MCF 10A (cell line): ENCODE measurements around the gene SAMSN1. TPM values are rescaled to one million over a fixed set of nuclear protein-coding genes. Genes with fewer than 3 reads are reported as not detected.

Experiments used
- BruUV-seq: library from RNA; stranded (reverse); fragments of 400-500 nt; replicated peaks from 2 replicates; lab custom pipeline; 2021; lab: Mats Ljungman, UMichigan
- CTCF ChIA-PET: fragments of 300-600 bp; sonication (Branson Sonifier 250); formaldehyde crosslinking; extraction: SDS; loops from one replicate; lab custom pipeline; 2021; ENCODE audit warnings: antibody characterized with exemption, inconsistent platforms; lab: Yijun Ruan, JAX
- POLR2A ChIA-PET: fragments of 300-600, 350-650 bp; sonication (Branson Sonifier 250); formaldehyde crosslinking; extraction: SDS; loops from one replicate; lab custom pipeline; 2020; ENCODE audit warnings: antibody characterized with exemption, inconsistent platforms; lab: Yijun Ruan, JAX
- DNase-seq: peaks from one replicate; pipeline ENCODE4 v3.0.0-alpha.2; 2018; ENCODE audit not compliant: unreplicated experiment
- H3K27ac Mint-ChIP-seq: one replicate; pipeline ENCODE4 v1.8.0; 2022; ENCODE audit warnings: mild to moderate bottlenecking, low read depth, mixed read lengths; ENCODE audit not compliant: unreplicated experiment
- H3K27me3 Mint-ChIP-seq: one replicate; pipeline ENCODE4 v1.8.0; 2022; ENCODE audit warnings: mixed read lengths; ENCODE audit not compliant: insufficient read depth, unreplicated experiment
- H3K36me3 Mint-ChIP-seq: one replicate; pipeline ENCODE4 v1.8.0; 2022; ENCODE audit warnings: mild to moderate bottlenecking, moderate library complexity, mixed read lengths; ENCODE audit not compliant: insufficient read depth, unreplicated experiment
- H3K4me1 Mint-ChIP-seq: one replicate; pipeline ENCODE4 v1.8.0; 2022; ENCODE audit warnings: mixed read lengths; ENCODE audit not compliant: insufficient read depth, unreplicated experiment
- H3K4me3 Mint-ChIP-seq: one replicate; pipeline ENCODE4 v1.8.0; 2022; ENCODE audit warnings: mild to moderate bottlenecking, moderate library complexity, mixed read lengths; ENCODE audit not compliant: unreplicated experiment
- H3K9me3 Mint-ChIP-seq: one replicate; pipeline ENCODE4 v1.8.0; 2022; ENCODE audit warnings: mixed read lengths; ENCODE audit not compliant: unreplicated experiment
- intact Hi-C: fragments of 100-400 bp; cut with micrococcal nuclease; formaldehyde crosslinking; loops from 2 replicates; pipeline ENCODE4 v1.14.1; 2022
- total RNA-seq: library from RNA; stranded (reverse); gene quantifications from 2 replicates; pipeline ENCODE4 v1.2.3, GENCODE V29; 2022
- TF ChIP-seq, protein P1 (sequence below): fragments of 200-600 bp; IDR thresholded peaks from one replicate; pipeline ENCODE4 v1.8.0; 2022; ENCODE audit warnings: antibody characterized with exemption, mild to moderate bottlenecking; ENCODE audit not compliant: unreplicated experiment

The SAMSN1 gene
- total RNA-seq, 1 experiment from 2014 or later, result 2.3 TPM

DNA sequence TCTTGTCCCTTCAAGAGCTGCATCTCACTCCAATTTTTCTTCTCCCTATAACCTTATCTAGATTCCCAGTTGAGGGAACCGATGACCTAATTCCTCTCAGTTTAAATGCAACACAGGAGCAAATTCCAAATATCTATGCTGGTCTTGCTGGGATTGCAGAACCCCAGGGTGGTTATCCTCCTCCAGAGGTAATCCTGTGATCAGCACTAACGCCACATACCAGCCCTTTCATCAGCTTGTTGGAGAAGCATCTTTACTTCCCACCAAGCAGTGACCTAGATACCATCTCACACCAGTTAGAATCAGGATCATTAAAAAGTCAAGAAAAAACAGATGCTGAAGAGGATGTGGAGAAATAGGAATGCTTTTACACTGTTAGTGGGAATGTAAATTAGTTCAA, 52.4 kb downstream of the SAMSN1 start:
- H3K4me3 Mint-ChIP-seq, result no peak overlapping the region
- ChIA-PET POLR2A (interaction anchor here (0.7 kb wide), 1 partner anchor 672 kb away, joined by 3 read pairs; no protein-coding TSS in a partner anchor), CTCF (no interaction called here)
- intact Hi-C loops, result no loop called here
- H3K4me1 Mint-ChIP-seq, result no peaks in the 10 kb centered on the region
- no peaks in the 10 kb centered on the region for H3K27me3 Mint-ChIP-seq
- no peaks in the 10 kb centered on the region for H3K9me3 Mint-ChIP-seq
- H3K27ac Mint-ChIP-seq, result no peak overlapping the region
- TF ChIP-seq, protein P1, sequence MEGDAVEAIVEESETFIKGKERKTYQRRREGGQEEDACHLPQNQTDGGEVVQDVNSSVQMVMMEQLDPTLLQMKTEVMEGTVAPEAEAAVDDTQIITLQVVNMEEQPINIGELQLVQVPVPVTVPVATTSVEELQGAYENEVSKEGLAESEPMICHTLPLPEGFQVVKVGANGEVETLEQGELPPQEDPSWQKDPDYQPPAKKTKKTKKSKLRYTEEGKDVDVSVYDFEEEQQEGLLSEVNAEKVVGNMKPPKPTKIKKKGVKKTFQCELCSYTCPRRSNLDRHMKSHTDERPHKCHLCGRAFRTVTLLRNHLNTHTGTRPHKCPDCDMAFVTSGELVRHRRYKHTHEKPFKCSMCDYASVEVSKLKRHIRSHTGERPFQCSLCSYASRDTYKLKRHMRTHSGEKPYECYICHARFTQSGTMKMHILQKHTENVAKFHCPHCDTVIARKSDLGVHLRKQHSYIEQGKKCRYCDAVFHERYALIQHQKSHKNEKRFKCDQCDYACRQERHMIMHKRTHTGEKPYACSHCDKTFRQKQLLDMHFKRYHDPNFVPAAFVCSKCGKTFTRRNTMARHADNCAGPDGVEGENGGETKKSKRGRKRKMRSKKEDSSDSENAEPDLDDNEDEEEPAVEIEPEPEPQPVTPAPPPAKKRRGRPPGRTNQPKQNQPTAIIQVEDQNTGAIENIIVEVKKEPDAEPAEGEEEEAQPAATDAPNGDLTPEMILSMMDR, result no peak
- no peaks in the 10 kb centered on the region for H3K36me3 Mint-ChIP-seq
- no TSS peak for BruUV-seq
- no peak for DNase-seq

DNA sequence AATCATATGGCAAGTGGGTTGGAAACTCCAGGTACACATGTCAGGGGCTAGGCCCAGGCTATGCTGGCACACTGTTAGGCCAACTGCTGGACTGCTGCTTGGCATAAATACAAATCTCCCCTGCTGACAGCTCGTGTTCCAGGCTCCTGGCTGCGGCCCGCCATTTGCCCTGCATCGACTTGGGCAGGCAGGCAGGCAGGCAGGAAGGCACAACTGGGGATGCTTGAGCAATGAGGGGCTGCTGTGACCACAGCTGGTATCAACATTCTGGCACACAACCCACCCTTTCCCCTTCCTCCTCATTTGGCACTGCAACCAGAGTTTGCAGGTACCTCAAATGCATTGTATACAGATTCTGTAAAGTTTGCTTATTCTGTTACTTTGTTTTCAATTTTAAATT, 53.2 kb downstream of the SAMSN1 start:
- Mint-ChIP-seq H3K4me3 (no peak overlapping the region), H3K36me3 (no peaks in the 10 kb centered on the region), H3K9me3 (no peaks in the 10 kb centered on the region), H3K27me3 (no peaks in the 10 kb centered on the region), H3K4me1 (no peaks in the 10 kb centered on the region), H3K27ac (no peak overlapping the region)
- TF ChIP-seq, protein P1, result no peak
- POLR2A ChIA-PET, result no interaction called here
- intact Hi-C loops, result no loop called here
- BruUV-seq, result no TSS peak
- no peak for DNase-seq
- CTCF ChIA-PET, result interaction anchor here (0.6 kb wide), 1 partner anchor 34 kb away, joined by 4 read pairs; no protein-coding TSS in a partner anchor

DNA sequence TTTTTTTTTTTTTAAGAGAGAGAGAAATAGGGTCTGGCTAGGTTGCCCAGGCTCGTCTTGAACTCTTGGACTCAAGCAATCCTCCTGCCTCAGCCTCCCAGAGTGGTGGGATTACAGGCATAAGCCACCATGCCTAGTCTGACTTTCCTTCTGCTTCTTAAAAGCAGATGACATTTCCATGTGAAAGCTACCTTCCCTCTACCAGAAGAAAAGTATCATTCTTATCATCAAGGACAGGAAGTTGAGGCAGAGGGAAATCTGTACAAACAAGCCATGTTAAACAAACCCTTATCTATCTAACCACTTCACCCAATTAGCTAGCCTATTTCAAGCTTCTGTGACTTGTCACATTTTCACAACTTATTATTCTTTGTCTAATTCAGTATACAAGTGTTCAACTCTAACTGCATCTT, 54.8 kb downstream of the SAMSN1 start:
- H3K4me1 Mint-ChIP-seq, result no peaks in the 10 kb centered on the region
- no TSS peak for BruUV-seq
- H3K36me3 Mint-ChIP-seq, result no peaks in the 10 kb centered on the region
- CTCF ChIA-PET, result no interaction called here
- intact Hi-C loops, result no loop called here
- no peak overlapping the region for H3K4me3 Mint-ChIP-seq
- no peaks in the 10 kb centered on the region for H3K27me3 Mint-ChIP-seq
- POLR2A ChIA-PET, result no interaction called here
- no peaks in the 10 kb centered on the region for H3K9me3 Mint-ChIP-seq
- no peak overlapping the region for H3K27ac Mint-ChIP-seq
- TF ChIP-seq, protein P1, result no peak
- DNase-seq, result no peak

DNA sequence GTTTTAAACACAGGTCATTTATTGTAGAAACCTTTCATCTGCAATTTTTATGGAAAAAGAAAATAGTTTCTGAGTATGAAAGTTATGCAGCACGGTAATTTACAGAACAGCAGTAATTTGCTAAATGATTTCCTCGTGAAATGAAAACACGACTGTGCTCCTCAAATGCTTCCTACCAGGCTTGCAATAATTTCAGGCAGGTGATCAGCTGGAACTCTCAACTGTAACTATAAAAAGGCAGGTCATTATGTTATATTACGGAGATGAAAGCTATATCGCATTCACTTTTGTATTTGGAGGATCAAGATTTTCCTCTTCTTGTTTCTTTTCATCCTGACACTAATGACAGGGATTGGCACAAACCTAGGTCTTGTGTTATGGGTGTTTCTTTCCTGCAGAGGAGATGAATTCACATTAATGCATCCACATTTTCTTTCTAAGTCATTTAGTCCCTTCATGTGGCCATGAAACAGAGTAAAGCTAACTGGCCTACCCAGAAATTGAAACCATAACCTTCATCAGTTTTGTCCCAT, 57.4 kb downstream of the SAMSN1 start:
- no TSS peak for BruUV-seq
- H3K27ac Mint-ChIP-seq, result no peak overlapping the region
- H3K36me3 Mint-ChIP-seq, result no peaks in the 10 kb centered on the region
- ChIA-PET POLR2A (no interaction called here), CTCF (interaction anchor here (1.0 kb wide), 1 partner anchor 17 kb away, joined by 3 read pairs; no protein-coding TSS in a partner anchor)
- no peaks in the 10 kb centered on the region for H3K27me3 Mint-ChIP-seq
- intact Hi-C loops, result no loop called here
- no peaks in the 10 kb centered on the region for H3K4me1 Mint-ChIP-seq
- TF ChIP-seq, protein P1, result no peak
- H3K9me3 Mint-ChIP-seq, result no peaks in the 10 kb centered on the region
- DNase-seq, result no peak
- no peak overlapping the region for H3K4me3 Mint-ChIP-seq
